Astrocyte of the cerebellum (primary cell): ENCODE data around the gene ACOXL.

Experiments
- DNase-seq: peaks from one replicate; pipeline ENCODE4 v3.0.0-alpha.2; 2011; ENCODE audit warnings: low read depth
- H3K4me3 ChIP-seq: 2 replicates; pipeline ENCODE4 v1.5.1; 2011; ENCODE audit warnings: mild to moderate bottlenecking, low read depth, low read length, moderate library complexity
- in situ Hi-C: cut with HindIII; loops from 2 replicates; pipeline ENCODE4 v1.10.0; 2017; ENCODE audit warnings: low sequenced_read_pairs
- TF ChIP-seq, protein P1 (sequence below): IDR thresholded peaks from 2 replicates; pipeline ENCODE4 v1.5.1; 2012; ENCODE audit warnings: low read length, low read depth, moderate library complexity, mild to moderate bottlenecking; ENCODE audit errors: missing control alignments

The ACOXL gene

DNA sequence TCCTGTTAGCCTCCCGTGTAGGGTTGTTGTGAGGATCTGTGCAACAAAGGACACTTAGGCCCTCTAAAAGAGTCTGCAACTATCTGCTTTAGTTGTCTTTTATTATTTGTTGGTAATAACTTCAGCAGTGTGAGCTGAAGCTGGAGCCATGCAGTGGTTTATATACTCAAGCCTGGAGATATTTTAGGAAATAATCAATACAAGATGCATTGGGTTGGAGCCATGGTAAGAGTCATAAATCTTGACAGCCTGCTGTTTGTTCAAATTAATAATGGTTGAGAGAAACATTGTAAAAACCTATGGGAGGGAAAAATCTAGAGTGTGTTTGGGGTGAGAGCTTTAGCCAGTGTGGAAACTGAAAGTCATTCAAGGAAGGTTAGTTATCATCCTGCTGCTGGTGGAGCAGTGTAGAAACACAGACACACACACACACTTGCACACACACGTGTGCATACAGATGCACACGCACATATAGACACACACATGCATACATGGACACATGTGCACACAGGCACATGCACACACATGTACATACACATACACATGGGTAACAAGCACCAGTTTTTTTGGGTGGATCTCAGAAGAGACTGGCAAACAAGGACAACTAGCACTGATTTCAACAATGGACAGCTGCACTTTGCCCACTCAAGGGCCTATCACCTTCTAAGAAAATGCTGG, 51.0 kb downstream of the ACOXL start:
- TF ChIP-seq, protein P1, sequence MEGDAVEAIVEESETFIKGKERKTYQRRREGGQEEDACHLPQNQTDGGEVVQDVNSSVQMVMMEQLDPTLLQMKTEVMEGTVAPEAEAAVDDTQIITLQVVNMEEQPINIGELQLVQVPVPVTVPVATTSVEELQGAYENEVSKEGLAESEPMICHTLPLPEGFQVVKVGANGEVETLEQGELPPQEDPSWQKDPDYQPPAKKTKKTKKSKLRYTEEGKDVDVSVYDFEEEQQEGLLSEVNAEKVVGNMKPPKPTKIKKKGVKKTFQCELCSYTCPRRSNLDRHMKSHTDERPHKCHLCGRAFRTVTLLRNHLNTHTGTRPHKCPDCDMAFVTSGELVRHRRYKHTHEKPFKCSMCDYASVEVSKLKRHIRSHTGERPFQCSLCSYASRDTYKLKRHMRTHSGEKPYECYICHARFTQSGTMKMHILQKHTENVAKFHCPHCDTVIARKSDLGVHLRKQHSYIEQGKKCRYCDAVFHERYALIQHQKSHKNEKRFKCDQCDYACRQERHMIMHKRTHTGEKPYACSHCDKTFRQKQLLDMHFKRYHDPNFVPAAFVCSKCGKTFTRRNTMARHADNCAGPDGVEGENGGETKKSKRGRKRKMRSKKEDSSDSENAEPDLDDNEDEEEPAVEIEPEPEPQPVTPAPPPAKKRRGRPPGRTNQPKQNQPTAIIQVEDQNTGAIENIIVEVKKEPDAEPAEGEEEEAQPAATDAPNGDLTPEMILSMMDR = no peak
- DNase-seq = no peak
- in situ Hi-C loops = no loop called here
- H3K4me3 ChIP-seq = no peak overlapping the region

DNA sequence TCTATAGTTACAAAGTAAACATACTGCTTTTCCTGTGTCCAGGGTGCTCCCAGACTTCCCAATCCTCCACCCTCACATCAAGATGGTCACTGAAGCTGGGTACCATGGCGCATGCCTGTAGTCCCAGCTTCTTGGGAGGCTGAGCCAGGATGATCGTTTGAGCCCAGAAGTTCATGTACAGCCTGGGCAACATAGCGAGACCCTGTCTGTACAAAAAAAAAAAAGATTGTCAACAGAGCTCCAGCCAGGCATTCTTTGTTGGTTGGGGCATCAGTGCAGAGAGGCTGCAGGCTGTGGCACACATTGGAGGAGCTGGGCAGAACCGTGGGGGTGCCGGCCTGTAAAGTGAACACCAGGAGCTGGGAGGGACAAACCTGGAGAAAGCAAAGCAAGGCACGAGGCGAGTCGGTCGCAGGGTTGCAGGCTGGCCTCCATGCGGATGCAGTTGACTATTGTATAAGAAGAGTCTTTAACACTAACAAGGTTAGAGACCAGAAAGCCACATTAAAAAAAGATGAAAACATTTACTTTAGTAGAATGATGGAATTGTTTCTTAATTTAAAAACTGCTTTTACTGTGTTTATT, 51.8 kb downstream of the ACOXL start:
- no peak for DNase-seq
- TF ChIP-seq, protein P1 = no peak
- no peak overlapping the region for H3K4me3 ChIP-seq
- in situ Hi-C loops = no loop called here

DNA sequence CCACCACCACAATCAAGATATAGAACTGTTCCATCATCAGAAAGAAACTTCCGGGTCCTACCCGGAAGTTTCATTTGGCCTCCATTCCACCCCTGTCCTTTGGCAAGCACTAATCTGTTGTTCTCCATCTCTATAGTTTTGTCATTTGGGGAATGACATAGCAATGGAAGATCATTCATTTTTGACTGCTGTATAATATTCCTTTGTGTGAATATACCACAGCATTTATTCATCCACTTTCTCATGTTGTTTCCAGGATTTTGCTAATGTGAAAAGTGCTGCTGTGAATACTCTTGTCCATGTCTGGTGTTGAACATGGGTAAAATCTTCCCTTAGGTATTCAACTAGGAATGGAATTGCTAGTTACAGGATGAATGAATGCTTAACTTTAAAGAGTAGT, 53.1 kb downstream of the ACOXL start:
- TF ChIP-seq, protein P1 = no peak
- no peak overlapping the region for H3K4me3 ChIP-seq
- DNase-seq = no peak
- in situ Hi-C loops = no loop called here

DNA sequence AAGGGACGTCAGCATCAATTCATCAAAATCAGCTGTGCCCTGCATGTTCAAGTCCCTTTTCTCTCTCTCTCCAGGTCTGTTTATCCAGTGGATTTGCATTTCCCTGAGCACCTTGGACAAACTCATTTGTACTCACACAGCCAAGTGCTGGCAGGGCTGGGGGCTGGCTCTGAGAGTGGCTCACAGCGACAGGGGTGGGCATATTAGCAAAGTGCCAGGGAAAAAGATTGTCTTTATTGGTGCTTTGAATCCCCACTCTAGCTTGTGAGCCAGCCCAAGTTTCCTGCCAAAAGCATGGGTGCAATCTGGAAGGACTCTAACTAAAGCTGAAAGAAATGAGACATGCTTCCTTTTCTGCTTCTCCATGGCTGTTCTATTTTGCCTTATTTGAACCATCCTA, 56.6 kb downstream of the ACOXL start:
- H3K4me3 ChIP-seq = no peak overlapping the region
- in situ Hi-C loops = no loop called here
- DNase-seq = no peak
- TF ChIP-seq, protein P1 = no peak

DNA sequence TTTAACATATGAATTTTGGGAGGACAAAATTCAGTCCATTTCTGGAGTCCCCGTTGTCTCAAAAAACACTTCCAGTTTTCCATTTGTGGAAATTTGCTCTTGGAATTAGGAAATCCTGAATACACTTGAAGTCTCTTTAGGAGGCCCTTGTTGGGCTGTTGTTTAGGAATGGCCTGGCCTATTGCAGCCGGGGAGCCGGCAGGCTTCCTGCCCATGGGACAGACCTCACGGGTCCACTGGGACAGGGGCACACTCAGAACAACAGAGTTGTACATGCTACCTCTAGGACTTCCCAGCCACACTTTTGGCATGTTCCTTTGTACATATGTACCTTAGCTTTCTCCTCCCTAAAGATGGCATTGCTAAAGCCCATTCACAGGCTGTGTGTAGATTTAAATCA, 57.3 kb downstream of the ACOXL start:
- TF ChIP-seq, protein P1 = no peak
- in situ Hi-C loops = no loop called here
- H3K4me3 ChIP-seq = no peak overlapping the region
- DNase-seq = no peak

DNA sequence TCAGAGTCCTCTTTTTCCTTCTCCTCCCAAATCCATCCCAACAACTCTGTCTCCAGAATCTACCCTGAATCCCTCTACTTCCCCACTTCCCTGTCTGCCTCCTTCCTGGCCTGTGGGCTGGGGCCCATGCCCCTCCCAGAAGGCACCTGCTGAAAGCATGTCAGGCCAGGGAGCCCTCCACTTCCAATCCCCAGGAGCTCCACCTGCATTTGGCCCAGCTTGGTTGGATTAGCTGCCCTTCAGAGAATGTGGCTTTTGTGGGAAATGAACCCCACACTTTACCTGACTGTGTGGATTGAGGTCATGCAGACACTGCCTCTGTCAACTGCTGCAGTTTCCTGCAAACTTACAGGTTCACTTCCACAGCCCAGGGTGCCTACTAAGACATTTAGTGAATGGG, 58.5 kb downstream of the ACOXL start:
- in situ Hi-C loops = no loop called here

More for the DNA sequence above, 58.5 kb downstream of the ACOXL start:
- no peak for DNase-seq
- TF ChIP-seq, protein P1 = no peak
- H3K4me3 ChIP-seq = no peak overlapping the region
